ENCODE measurements around the gene FAN1. TPM values are rescaled to one million over a fixed set of nuclear protein-coding genes. Genes with fewer than 3 reads are reported as not detected.

The FAN1 gene
- total RNA-seq, 2 donors from 2014 or later, result 15.9 to 17.8 TPM

DNA sequence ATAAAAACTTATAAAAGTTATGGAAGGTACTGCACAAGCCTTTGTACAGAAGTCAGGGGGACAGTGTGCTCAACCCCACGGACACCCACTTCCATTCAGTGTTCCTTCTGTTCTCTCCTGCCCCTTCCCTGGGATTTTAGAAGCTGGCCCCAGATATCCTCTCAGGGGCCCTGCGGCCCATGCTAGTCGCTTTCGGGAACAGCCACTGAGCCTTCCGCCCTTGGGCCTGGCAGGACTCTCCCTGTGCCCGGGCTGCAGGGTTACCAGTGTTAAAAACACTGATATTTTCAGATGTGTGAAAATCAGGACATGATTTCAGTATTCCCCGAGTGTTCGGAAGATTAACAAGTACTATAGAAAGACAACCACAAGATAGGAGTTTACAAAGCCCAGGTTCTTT, 22.4 kb downstream of the FAN1 start:
- no peak for ATAC-seq (replicated peaks)
- no peaks in the 10 kb centered on the region for H3K9me3 Mint-ChIP-seq
- H3K27me3 Mint-ChIP-seq, result no peaks in the 10 kb centered on the region
- peak overlapping the region; percentile 28 for H3K27ac Mint-ChIP-seq
- H3K36me3 Mint-ChIP-seq (ENCODE audit: low read depth), result peaks cover 91% of the 10 kb centered on the region
- no peak overlapping the region for H3K4me3 Mint-ChIP-seq
- H3K4me1 Mint-ChIP-seq, result no peaks in the 10 kb centered on the region

DNA sequence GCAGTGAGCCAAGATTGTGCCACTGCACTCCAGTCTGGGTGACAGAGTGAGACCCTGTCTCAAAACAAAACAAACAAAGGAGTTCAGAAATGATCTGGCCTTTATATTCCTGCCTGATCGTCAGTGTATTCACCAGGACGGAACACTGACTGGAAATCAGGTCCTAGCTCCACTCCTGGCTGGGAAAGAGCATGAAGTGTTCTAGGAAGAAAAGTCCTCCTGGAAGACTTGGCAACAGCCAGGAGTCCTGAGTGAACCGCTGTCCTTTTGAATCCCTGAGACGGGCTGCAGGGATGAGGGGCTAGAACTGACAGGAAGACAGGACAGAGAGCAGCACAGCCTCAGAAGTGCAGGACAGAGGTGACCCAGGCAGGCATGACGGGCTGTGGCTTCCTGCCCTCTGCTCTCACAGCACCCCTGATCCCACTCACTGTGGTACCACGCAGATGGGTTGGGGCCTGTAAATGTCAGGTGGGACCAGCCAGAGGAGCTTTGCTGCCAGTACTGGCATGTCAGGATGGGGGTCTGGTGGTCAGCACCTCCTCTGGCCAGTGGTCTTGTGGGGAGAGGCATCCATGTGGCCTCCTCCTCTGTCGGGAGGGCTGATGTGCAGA, 23.5 kb downstream of the FAN1 start:
- peaks cover 90% of the 10 kb centered on the region for H3K36me3 Mint-ChIP-seq (ENCODE audit: low read depth)
- H3K4me1 Mint-ChIP-seq, result no peaks in the 10 kb centered on the region
- no peaks in the 10 kb centered on the region for H3K27me3 Mint-ChIP-seq
- no peak for ATAC-seq (replicated peaks)
- no peaks in the 10 kb centered on the region for H3K9me3 Mint-ChIP-seq
- H3K4me3 Mint-ChIP-seq, result no peak overlapping the region
- peak overlapping the region; percentile 28 for H3K27ac Mint-ChIP-seq

DNA sequence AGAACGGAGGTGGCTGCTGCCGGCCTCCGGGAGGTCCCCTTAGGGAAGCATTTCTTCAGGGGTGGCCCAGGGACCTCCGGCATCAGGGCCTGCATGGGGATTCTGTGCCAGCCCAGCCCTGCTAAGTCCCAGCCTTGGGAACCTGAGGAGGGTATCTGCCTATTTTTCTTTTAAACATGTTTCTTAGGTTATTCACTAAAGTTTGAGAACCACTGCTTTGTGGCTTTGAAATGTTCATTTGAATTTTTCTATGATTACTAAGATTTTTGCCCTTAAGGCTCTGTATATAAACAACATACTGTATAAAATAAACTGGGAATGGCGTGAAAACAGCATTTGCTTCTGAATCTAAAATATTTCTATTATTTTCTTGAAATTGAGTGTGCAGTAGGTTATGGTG, 24.4 kb downstream of the FAN1 start:
- Mint-ChIP-seq H3K9me3 (no peaks in the 10 kb centered on the region), H3K4me1 (peaks cover 2% of the 10 kb centered on the region), H3K27ac (no peak overlapping the region), H3K36me3 (ENCODE audit: low read depth) (peaks cover 88% of the 10 kb centered on the region), H3K4me3 (no peak overlapping the region), H3K27me3 (no peaks in the 10 kb centered on the region)
- ATAC-seq (replicated peaks), result no peak

DNA sequence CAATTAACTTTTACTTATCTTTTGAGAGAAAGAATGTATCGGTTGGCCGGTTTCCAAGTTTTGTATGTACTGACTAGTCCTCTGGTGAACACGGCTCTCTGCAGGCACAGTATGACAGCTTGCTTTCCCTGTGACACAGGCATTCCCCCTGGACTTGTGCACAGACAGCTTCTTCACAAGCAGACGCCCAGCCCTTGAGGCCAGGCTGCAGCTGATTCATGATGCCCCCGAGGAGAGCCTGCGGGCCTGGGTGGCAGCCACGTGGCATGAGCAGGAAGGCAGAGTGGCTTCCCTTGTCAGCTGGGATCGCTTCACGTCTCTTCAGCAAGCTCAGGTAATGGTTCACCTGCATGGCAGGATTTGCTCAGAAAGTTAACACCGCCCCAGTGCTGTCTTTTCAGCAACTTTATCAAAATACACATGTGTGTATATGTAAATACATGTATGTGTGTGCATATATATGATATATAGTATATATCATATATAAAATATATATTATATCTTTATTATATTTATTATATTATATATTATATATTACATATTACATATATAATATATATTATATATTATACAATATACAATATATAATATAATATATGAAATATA, 25.5 kb downstream of the FAN1 start:
- H3K4me1 Mint-ChIP-seq, result peaks cover 10% of the 10 kb centered on the region
- no peak overlapping the region for H3K4me3 Mint-ChIP-seq
- no peak for ATAC-seq (replicated peaks)
- no peaks in the 10 kb centered on the region for H3K9me3 Mint-ChIP-seq
- H3K36me3 Mint-ChIP-seq (ENCODE audit: low read depth), result peaks cover 88% of the 10 kb centered on the region
- H3K27ac Mint-ChIP-seq, result no peak overlapping the region
- no peaks in the 10 kb centered on the region for H3K27me3 Mint-ChIP-seq

DNA sequence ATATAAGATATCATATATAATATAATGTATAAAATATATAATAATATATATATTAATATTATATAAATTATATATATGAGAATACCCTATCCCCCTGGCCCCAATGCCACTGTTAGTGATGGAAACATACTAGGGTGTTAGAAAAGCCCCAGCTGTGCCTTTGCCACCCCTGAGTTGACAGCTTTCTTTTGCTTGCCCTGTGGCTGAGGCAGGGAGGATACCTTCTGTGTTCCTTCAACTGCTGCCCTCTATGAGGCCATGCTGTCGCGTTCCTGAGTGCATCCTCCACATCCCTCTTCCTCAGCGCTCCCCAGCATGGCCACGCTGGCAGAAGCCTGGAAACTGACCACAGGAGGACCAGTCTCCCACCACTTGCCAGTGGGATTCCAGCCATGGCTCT, 26.3 kb downstream of the FAN1 start:
- Mint-ChIP-seq H3K36me3 (ENCODE audit: low read depth) (peaks cover 88% of the 10 kb centered on the region), H3K27me3 (no peaks in the 10 kb centered on the region), H3K9me3 (no peaks in the 10 kb centered on the region), H3K27ac (no peak overlapping the region), H3K4me3 (no peak overlapping the region), H3K4me1 (peaks cover 10% of the 10 kb centered on the region)
- no peak for ATAC-seq (replicated peaks)

DNA sequence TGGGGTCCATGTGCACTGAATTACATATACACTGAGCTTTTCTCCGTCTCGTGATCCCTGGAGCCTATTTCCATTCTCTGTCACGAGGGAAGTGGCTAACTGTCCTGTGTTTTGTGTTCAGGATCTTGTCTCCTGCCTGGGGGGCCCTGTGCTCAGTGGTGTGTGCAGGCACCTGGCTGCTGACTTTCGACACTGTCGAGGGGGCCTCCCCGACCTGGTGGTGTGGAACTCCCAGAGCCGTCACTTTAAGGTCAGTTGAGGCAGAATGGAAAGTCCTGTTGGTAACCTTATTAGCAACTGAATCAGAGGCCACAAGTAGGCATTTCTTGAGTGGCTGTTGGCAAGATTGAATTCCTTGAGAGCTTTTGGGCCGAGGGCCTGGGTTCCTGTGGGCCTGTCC, 26.7 kb downstream of the FAN1 start:
- H3K4me3 Mint-ChIP-seq, result no peak overlapping the region
- no peak for ATAC-seq (replicated peaks)
- H3K36me3 Mint-ChIP-seq (ENCODE audit: low read depth), result peaks cover 88% of the 10 kb centered on the region
- no peaks in the 10 kb centered on the region for H3K9me3 Mint-ChIP-seq
- no peaks in the 10 kb centered on the region for H3K27me3 Mint-ChIP-seq
- peaks cover 10% of the 10 kb centered on the region for H3K4me1 Mint-ChIP-seq
- no peak overlapping the region for H3K27ac Mint-ChIP-seq

DNA sequence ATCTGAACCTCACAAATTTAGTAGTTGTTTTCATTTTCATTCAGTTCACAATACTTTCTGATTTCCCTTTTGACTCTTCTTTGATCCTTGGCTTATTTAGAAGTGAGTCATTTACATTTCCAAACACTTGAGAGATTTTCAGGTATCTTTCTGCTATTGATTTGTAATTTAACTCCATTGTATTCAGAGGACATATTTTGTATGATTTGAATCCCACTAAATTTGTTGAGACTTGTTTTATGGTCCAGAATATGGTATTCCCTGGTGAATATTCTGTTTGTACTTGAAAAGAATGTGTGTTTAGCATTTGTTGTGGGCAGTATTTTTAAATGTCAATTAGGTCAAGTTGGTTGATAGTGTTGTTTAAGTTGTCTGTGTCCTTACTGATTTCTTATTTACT, 29.6 kb downstream of the FAN1 start:
- peak overlapping the region; percentile 56 for H3K27ac Mint-ChIP-seq
- peak; percentile 49 for ATAC-seq (replicated peaks)
- no peaks in the 10 kb centered on the region for H3K9me3 Mint-ChIP-seq
- H3K36me3 Mint-ChIP-seq (ENCODE audit: low read depth), result peaks cover 92% of the 10 kb centered on the region
- H3K4me1 Mint-ChIP-seq, result peaks cover 10% of the 10 kb centered on the region
- no peaks in the 10 kb centered on the region for H3K27me3 Mint-ChIP-seq
- no peak overlapping the region for H3K4me3 Mint-ChIP-seq

DNA sequence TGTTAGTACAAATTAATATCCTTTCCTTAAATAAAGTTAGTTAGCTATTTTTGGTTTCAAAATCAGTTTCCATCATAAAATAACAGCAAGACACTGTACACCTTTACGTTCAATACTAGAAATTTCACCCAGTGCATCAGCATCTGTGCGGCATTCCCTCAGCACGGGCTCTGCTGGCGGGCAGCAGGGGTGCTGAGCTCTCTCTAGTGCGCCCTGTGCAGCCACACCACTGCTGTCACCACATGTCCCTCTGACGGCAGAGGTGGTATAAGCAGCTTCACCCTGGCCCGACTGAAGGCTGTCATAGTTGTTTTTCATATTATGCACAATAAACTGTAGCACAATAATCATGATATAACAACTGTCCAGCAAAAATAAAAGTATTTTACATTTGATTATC, 35.4 kb downstream of the FAN1 start:
- H3K9me3 Mint-ChIP-seq, result no peaks in the 10 kb centered on the region
- H3K4me1 Mint-ChIP-seq, result peaks cover under 1% of the 10 kb centered on the region
- no peak overlapping the region for H3K4me3 Mint-ChIP-seq
- no peaks in the 10 kb centered on the region for H3K27me3 Mint-ChIP-seq
- H3K27ac Mint-ChIP-seq, result no peak overlapping the region
- ATAC-seq (replicated peaks), result no peak
- peaks cover 99% of the 10 kb centered on the region for H3K36me3 Mint-ChIP-seq (ENCODE audit: low read depth)

DNA sequence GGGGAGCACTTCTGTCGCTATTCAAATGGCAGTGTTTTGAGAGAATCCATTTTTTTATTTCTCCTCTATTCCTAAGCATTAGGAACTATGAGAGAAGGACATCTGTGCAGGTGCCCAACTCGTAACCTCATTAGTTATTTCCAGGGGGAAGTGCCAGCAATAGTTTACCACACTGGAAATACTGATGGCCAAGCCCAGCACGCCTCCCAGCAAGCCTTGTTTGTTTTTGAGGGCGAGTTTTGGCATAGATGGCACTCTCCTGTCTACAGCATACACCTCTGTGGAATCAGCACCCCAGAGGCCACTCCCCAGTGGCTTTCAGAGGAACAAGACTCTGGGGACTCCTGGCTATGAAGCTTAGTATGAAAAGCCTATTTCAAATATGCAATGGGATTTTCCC, 36.6 kb downstream of the FAN1 start:
- no peak overlapping the region for H3K4me3 Mint-ChIP-seq
- ATAC-seq (replicated peaks), result no peak
- no peaks in the 10 kb centered on the region for H3K27me3 Mint-ChIP-seq
- no peak overlapping the region for H3K27ac Mint-ChIP-seq
- H3K9me3 Mint-ChIP-seq, result no peaks in the 10 kb centered on the region
- H3K36me3 Mint-ChIP-seq (ENCODE audit: low read depth), result peaks cover 98% of the 10 kb centered on the region
- no peaks in the 10 kb centered on the region for H3K4me1 Mint-ChIP-seq

DNA sequence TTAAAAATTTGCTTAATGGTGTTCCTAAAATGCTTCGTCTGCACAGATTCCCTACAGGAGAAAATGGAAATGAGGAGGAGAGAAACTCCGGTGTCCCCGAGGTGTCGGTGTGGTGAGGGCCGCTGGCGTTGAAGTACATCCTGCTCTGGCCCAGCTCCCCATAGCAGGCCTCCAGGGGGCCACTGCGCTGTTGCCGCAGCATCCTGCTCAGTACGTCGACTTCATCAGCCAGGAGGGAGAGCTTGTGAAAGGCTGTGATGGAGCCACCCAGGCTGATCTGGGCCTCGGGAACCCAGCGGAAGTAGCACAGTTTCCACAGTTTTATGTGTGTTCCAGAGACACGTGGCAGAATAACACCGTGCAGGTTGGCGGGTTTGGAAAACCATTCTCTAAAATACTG, 37.8 kb downstream of the FAN1 start:
- Mint-ChIP-seq H3K9me3 (no peaks in the 10 kb centered on the region), H3K27ac (peak overlapping the region; percentile 28), H3K36me3 (ENCODE audit: low read depth) (peaks cover 98% of the 10 kb centered on the region), H3K27me3 (no peaks in the 10 kb centered on the region), H3K4me1 (no peaks in the 10 kb centered on the region), H3K4me3 (no peak overlapping the region)
- ATAC-seq (replicated peaks), result no peak

DNA sequence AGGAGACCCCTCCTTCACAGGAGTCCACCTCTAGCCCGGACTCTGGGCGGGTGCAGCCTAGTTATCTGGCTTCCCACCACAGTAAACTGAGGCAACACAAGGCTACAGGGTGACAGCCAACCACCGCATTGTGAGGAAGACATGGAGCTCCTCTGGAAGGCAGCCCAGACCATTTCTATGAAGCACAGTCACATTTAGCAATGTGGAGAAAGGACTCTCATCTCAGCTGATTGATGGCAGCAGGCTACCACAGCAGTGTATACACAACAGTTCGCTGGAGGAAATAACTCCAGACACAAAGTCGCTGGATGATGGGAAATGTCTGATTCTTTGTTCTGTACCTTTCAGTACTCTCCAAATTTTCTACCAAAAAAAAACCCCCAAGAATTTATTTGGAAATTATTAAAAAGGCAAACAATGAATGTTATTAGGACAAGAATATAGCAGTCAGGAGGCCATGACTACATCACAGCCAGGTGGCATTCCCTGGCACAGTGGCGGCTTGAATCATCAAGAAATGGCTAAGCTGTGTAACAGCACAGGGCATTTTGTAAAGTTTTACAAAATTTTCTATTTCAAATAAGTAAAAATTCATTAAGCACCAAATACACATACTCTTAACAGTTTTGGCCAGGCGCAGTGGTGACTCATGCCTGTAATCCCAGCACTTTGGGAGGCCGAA, 40.1 kb downstream of the FAN1 start:
- H3K27ac Mint-ChIP-seq, result no peak overlapping the region
- no peaks in the 10 kb centered on the region for H3K27me3 Mint-ChIP-seq
- H3K9me3 Mint-ChIP-seq, result no peaks in the 10 kb centered on the region
- no peak overlapping the region for H3K4me3 Mint-ChIP-seq
- ATAC-seq (replicated peaks), result no peak
- H3K4me1 Mint-ChIP-seq, result no peaks in the 10 kb centered on the region
- H3K36me3 Mint-ChIP-seq (ENCODE audit: low read depth), result peaks cover 98% of the 10 kb centered on the region

DNA sequence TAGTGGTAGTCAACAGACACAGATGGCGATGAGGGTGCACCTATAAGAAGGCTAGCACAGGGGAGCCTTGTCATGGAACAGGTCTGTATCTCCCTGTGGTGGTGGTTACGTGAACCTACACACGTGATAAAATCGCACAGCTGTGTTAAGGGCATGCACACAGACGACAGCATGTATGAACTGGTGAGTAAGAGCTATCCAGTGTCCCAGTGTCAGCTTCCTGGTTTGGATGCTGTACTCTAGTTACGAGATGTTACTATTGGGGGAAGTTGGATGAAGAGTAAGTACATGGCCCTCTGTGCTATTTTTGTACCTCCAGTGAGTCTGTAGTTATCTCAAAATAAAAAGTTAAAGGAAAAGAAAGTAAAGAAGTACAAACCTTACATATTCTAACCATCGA, 49.5 kb downstream of the FAN1 start:
- ATAC-seq (replicated peaks), result no peak
- Mint-ChIP-seq H3K36me3 (ENCODE audit: low read depth) (peaks cover 99% of the 10 kb centered on the region), H3K27ac (peak overlapping the region; percentile 10), H3K4me3 (no peak overlapping the region), H3K27me3 (no peaks in the 10 kb centered on the region), H3K4me1 (no peaks in the 10 kb centered on the region), H3K9me3 (no peaks in the 10 kb centered on the region)

DNA sequence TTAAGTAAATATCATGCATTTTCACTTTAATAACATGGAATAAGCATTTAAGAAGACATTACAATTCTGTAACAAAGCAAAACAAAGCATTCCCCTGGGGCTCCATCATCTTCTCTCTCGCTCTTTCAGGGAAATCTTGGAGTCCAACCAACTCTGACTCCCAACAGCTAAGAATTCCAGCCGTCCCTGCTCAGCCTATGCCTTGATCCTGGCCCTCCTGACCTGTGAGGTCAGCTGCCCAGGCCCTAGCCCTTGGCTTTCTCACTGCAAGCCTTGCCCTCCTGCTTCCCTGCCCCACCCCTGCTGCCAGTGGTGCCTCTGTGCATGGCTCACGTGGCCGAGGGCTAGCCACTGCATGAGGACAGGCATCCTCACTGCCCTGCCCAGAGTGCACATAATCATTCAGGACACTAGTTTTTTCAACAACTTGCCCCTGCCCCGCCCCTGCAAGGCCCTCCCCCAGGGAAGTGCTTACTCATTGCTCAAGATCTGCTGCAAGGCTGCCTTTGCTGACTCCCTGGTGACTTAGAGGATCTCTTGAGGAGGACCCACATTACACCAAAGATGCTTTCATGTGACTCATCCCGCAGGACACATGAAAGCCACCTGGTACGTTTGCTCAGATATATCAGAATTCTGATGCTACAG, 50.1 kb downstream of the FAN1 start:
- H3K27ac Mint-ChIP-seq, result peak overlapping the region; percentile 10
- ATAC-seq (replicated peaks), result peak; percentile 66

DNA sequence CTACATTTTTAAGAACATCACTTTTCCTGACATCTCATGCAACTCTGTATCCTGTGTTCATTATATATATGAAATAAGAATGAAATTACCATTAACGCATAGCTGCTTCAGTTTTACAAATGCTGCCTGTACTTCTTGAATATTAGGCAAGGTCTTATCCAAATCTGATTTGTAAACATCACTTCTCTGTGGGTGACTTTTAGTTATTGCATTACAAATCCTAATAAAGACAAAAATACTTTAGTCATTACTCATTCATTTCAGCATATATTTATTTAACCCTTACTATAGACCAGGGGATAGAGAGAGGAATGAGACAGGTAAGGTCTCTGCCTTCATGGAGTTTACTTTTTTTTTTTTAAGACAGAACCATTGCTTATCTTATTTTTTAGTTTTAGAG, 51.0 kb downstream of the FAN1 start:
- Mint-ChIP-seq H3K27me3 (no peaks in the 10 kb centered on the region), H3K27ac (no peak overlapping the region), H3K4me1 (no peaks in the 10 kb centered on the region), H3K36me3 (ENCODE audit: low read depth) (peaks cover 99% of the 10 kb centered on the region), H3K4me3 (no peak overlapping the region), H3K9me3 (no peaks in the 10 kb centered on the region)
- ATAC-seq (replicated peaks), result no peak

More for the DNA sequence above, 50.1 kb downstream of the FAN1 start:
- Mint-ChIP-seq H3K9me3 (no peaks in the 10 kb centered on the region), H3K27me3 (no peaks in the 10 kb centered on the region), H3K4me1 (no peaks in the 10 kb centered on the region), H3K4me3 (no peak overlapping the region), H3K36me3 (ENCODE audit: low read depth) (peaks cover 99% of the 10 kb centered on the region)

Measured in activated T-helper 17 cell treated with anti-CD3 and anti-CD28 coated beads, Interleukin-2, amount 50 U/mL, for 72 hours (primary cell).